ENCODE data around the gene HOXD12.

The HOXD12 gene

DNA sequence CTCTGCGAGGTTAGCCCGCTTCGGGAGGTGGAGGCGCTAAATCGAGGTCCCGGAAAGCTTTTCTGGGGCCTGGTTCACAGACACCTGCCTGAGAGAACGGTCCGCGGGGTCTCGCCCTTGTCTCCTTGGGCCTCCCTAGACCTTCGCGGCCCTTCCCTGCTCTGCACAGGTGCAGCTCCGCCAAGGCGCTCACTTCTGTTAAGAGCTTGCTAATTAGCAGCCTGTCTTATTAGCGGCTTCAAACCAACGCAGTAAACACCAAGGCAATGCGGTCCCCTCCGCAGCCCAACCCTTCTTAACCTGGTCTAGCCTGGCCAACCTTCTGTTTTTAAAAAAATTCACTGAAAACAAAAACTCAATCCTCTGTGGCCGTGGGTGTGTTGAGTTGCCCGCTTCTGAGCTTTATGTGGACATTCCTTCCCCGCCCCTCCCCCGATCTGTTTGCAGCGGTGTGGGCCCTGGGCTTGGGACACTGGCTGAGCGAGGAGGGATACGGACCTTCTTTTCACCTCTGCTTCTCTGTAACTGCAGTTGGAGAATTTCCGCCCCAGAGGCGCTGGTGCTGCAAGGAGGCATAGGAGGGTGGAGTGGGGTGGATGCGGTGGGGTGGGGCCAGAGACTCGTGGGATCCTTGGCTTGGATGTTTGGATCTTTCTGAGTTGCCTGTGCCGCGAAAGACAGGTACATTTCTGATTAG is 48.4 kb downstream of the HOXD12 start:
- DNase-seq (ENCODE audit: low read depth, low spot score), result peak; percentile 64

DNA sequence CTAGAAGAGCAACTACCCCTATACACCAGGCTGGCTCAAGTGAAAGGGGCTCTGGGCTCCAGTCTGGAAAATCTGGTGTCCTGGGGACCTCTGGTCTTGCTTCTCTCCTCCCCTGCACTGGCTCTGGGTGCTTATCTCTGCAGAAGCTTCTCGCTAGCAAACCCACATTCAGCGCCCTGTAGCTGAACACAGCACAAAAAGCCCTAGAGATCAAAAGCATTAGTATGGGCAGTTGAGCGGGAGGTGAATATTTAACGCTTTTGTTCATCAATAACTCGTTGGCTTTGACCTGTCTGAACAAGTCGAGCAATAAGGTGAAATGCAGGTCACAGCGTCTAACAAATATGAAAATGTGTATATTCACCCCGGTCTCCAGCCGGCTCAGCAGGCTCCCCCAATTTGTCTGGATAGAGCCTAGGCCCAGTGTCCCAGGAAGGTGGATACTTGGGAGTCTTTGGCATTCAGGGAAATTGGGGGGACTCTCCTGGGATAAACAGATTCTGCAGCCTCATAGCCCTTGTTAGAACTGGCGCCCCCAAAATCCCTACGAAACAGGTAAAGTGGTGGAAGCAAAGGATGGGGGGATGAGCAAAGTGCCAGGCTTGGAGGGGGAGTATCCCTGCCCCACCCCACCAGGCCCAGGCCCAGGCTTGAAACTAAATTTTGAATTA is 49.3 kb downstream of the HOXD12 start:
- DNase-seq (ENCODE audit: low read depth, low spot score), result no peak

DNA sequence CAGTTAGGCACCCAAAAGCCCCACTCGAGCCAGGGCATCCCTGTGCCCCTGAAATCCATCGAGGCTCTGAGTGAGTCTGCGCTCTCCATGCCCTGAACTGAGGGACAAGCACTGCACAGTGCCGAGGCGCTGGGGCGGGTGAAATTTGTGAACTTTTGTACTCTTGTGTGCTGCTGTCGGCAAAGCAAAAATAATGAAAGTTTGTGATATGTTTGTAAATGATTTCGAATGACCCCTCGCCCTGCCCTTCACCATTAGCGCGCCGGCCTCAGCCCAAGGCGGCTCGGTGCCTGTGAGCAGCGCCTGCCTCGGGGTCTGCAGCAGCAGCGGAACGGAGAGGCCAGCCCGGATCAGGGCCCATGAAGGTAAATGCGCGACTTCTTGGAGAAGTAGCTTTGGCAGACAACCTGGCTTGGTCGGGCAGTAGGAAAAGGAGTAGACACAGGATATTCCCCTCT is 49.9 kb downstream of the HOXD12 start:
- no peak for DNase-seq (ENCODE audit: low read depth, low spot score)

DNA sequence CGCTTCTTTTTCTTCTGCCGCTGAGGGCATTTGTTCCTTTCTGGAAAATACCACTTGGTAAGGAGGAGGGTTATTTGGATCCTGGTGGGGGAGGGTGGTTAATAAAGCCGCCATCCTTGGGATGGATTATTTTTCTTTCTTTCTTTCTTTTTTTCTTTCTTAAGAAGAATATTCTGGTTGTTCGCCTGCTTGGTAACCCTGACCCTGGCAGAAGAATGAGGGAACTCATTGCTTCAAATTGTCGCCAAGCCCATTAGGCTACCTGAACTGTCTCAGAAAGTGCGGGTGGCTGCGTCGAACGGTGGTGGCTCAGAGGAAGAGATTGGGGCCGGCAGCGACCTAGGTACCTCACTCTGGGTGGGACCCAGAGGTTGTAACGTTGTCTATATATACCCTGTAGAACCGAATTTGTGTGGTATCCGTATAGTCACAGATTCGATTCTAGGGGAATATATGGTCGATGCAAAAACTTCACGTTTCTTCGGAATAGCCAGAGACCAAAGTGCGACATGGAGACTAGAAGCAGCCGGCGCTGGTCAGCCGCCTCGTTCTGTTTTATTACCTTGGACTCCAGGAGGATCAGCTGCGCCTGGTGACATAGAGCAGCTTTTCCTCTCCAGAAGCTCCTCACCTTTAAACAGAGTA is 50.5 kb downstream of the HOXD12 start:
- no peak for DNase-seq (ENCODE audit: low read depth, low spot score)

DNA sequence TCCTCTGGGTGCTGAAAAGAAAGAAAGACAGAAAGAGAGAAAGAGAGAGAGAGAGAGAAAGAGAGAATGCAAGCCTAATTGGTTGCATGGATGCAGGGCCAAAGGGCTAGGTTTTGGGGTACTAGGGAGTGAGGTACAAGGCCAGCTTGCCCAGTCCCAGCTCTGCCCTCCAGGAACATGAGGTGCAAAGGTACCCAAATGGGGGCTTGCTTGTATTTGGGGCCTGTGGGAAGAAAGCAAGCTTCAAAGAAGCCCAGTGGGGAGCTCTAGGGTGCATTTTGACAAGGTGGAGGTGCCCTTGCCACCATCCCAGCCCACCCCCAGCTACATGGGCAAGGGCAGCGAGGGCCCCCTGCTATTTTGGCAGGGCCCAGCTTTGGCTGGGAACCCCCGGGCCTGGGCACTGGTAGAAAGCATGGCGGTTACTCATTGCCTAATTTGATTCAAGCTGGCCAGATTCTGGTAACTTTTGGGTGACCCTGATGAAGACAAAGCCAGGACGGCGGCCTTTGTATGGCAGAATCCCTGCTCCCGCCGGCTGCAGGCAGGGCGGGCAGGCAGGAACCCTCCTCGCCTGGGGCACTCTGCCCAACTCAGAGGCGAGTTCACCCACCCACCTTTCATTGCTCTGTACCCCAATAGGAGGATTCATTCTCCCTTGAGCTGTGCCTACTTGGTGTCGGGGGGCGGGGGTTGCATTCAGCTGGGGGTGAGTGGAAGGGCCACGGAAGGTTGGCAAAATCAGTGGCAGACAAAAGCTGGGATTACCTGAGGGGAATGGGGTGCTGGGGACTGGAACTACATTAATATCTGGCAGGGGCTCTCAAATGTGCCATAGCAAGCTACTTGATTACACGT is 51.2 kb downstream of the HOXD12 start:
- DNase-seq (ENCODE audit: low read depth, low spot score), result no peak

- DNase-seq (ENCODE audit: low read depth, low spot score), result peak; percentile 30
Observed at GRCh38 chr2:176151442-176152287, 52.1 kb downstream of the HOXD12 start, which contains the start of gene HOXD4. Gene HOXD4, plus strand, starts transcription at chr2:176151550. Its CDS starts 84 bp downstream, at chr2:176151634.

All from ELF-1 (cell line).